ENCODE results near the gene TBX4.

- no peak for TF ChIP-seq ATF7 (IDR thresholded peaks at IDR 0.05)
- TF ChIP-seq PKNOX1 (IDR thresholded peaks at IDR 0.05), result no peak
- no peak for TF ChIP-seq MEF2D (tag; conservative IDR thresholded peaks at IDR 0.05; ENCODE audit: low read depth)
- no peak for TF ChIP-seq ILK (tag; IDR thresholded peaks at IDR 0.05; ENCODE audit: borderline replicate concordance, low read depth)
- TF ChIP-seq MAZ (CRISPR knock-in tag; conservative IDR thresholded peaks at IDR 0.05 in 1 of 2, IDR thresholded peaks at IDR 0.05 in 1 of 2), result no peak
- TF ChIP-seq CEBPB (tag; IDR thresholded peaks at IDR 0.05), result no peak
- no peak for TF ChIP-seq CTCF (IDR thresholded peaks at IDR 0.05 in 2 of 3, conservative IDR thresholded peaks at IDR 0.05 in 1 of 3; ENCODE audit: insufficient read depth in 2 of 3, low read depth in 1 of 3, low read length in 3 of 3)
- no peak for TF ChIP-seq ZNF143 (CRISPR knock-in tag; IDR thresholded peaks at IDR 0.05)
- no peak for TF ChIP-seq CHD4 (IDR thresholded peaks at IDR 0.05; ENCODE audit: insufficient read depth, insufficient replicate concordance, low read depth, low read length, poor library complexity, severe bottlenecking)
- no peak for TF ChIP-seq CHD2 (IDR thresholded peaks at IDR 0.05; ENCODE audit: low read depth, low read length)
- no peak for TF ChIP-seq ZNF277 (CRISPR knock-in tag; IDR thresholded peaks at IDR 0.05; ENCODE audit: borderline replicate concordance)
- no peak for TF ChIP-seq PURB (CRISPR knock-in tag; IDR thresholded peaks at IDR 0.05; ENCODE audit: low read depth)
- TF ChIP-seq ZNF766 (CRISPR knock-in tag; conservative IDR thresholded peaks at IDR 0.05), result no peak
Observed at GRCh38 chr17:61534414-61534813, 82.2 kb downstream of the TBX4 start.

Measured in K562 (cell line).